Lower lobe of right lung (tissue), 2 donors: ENCODE data around the gene LRRC1. TPM values are rescaled to one million over a fixed set of nuclear protein-coding genes. Genes with fewer than 3 reads are reported as not detected.
A peak's percentile ranks its signal among the peaks of the same experiment; 100 is the strongest.

ENCODE experiments used
- ATAC-seq, 2 donors: fragments of 200-7000 bp; cut with Tn5 transposase; one replicate each; pipeline ENCODE4 v1.9.1; 2020 to 2022; ENCODE audit warnings: mild to moderate bottlenecking in 2 of 2, moderate library complexity in 2 of 2
- DNase-seq: peaks from one replicate; pipeline ENCODE4 v3.0.0-alpha.2; 2020
- H3K27ac ChIP-seq: fragments of 200-600 bp; one replicate; pipeline ENCODE4 v1.8.0; 2022
- H3K27me3 ChIP-seq: fragments of 200-600 bp; one replicate; pipeline ENCODE4 v1.8.0; 2022; ENCODE audit warnings: low read depth
- H3K36me3 ChIP-seq: fragments of 200-600 bp; one replicate; pipeline ENCODE4 v1.8.0; 2022; ENCODE audit warnings: mild to moderate bottlenecking
- H3K4me1 ChIP-seq: fragments of 200-600 bp; one replicate; pipeline ENCODE4 v1.8.0; 2022
- H3K4me3 ChIP-seq: fragments of 200-600 bp; one replicate; pipeline ENCODE4 v1.8.0; 2022; ENCODE audit warnings: mild to moderate bottlenecking
- H3K9me3 ChIP-seq: fragments of 200-600 bp; one replicate; pipeline ENCODE4 v1.8.0; 2022
- CTCF ChIP-seq: fragments of 200-600 bp; IDR thresholded peaks from one replicate; pipeline ENCODE4 v1.8.0; 2022; ENCODE audit warnings: antibody characterized with exemption, mild to moderate bottlenecking
- intact Hi-C: fragments of 100-400 bp; cut with DNase I; formaldehyde crosslinking; loops from one replicate; pipeline ENCODE4 v1.11.0; 2022
- total RNA-seq: library from RNA; stranded (reverse); fragmentation: NEBNext Ultra II Directional; extraction: Animal tissue kit (Norgen Biotek cat#: 25700); gene quantifications from one replicate; pipeline ENCODE4 v1.2.1, GENCODE V29; 2021
- donor health status: DM: no; HTN: yes; CAD: no; lungs with severe emphysema.

The LRRC1 gene
- total RNA-seq, 1 donor from 2014 or later: 13.4 TPM

GRCh38 chr6:53793318-53794136 lies 1.3 kb upstream of the LRRC1 start:
- Histone ChIP-seq H3K4me3 (peak overlapping the region; percentile 89), H3K4me1 (peaks cover 26% of the 10 kb centered on the region), H3K27me3 (no peaks in the 10 kb centered on the region), H3K9me3 (peaks cover 8% of the 10 kb centered on the region), H3K36me3 (no peaks in the 10 kb centered on the region), H3K27ac (peak overlapping the region; percentile 80)
- ATAC-seq: peak; percentile 62 to 78
- intact Hi-C loops: no loop called here
- DNase-seq: peak; percentile 72
- TF ChIP-seq CTCF: no peak

GRCh38 chr6:53794137-53794719 lies 577 bp upstream of the LRRC1 start:
- DNase-seq (peak; percentile 72), ATAC-seq (peak; percentile 76 to 78)
- Histone ChIP-seq H3K4me1 (peaks cover 26% of the 10 kb centered on the region), H3K36me3 (no peaks in the 10 kb centered on the region), H3K4me3 (peak overlapping the region; percentile 89), H3K27ac (peak overlapping the region; percentile 80), H3K9me3 (peaks cover under 1% of the 10 kb centered on the region), H3K27me3 (no peaks in the 10 kb centered on the region)
- intact Hi-C loops: no loop called here
- peak; percentile 31 for TF ChIP-seq CTCF

GRCh38 chr6:53795340-53795701 lies 516 bp downstream of the LRRC1 start:
- H3K4me3 ChIP-seq: peak overlapping the region; percentile 89
- no peaks in the 10 kb centered on the region for H3K36me3 ChIP-seq
- H3K27me3 ChIP-seq: no peaks in the 10 kb centered on the region
- DNase-seq (no peak), ATAC-seq (peak; percentile 44 to 54)
- H3K4me1 ChIP-seq: peaks cover 26% of the 10 kb centered on the region
- intact Hi-C loops: no loop called here
- H3K27ac ChIP-seq: peak overlapping the region; percentile 80
- no peak for TF ChIP-seq CTCF
- H3K9me3 ChIP-seq: no peaks in the 10 kb centered on the region

- Histone ChIP-seq H3K4me1 (peaks cover 26% of the 10 kb centered on the region), H3K36me3 (no peaks in the 10 kb centered on the region), H3K9me3 (no peaks in the 10 kb centered on the region), H3K27ac (peak overlapping the region; percentile 80), H3K4me3 (peak overlapping the region; percentile 89), H3K27me3 (no peaks in the 10 kb centered on the region)
- DNase-seq: peak; percentile 62
- peak; percentile 25 to 43 for ATAC-seq
- intact Hi-C loops: no loop called here
- TF ChIP-seq CTCF: no peak
These were observed 1.1 kb downstream of the LRRC1 start for GRCh38 chr6:53795702-53796450.

- no peaks in the 10 kb centered on the region for H3K36me3 ChIP-seq
- intact Hi-C loops: no loop called here
- H3K9me3 ChIP-seq: no peaks in the 10 kb centered on the region
- H3K27me3 ChIP-seq: no peaks in the 10 kb centered on the region
- DNase-seq (no peak), ATAC-seq (no peak)
- TF ChIP-seq CTCF: no peak
- H3K27ac ChIP-seq: peak overlapping the region; percentile 80
- peak overlapping the region; percentile 89 for H3K4me3 ChIP-seq
- peaks cover 26% of the 10 kb centered on the region for H3K4me1 ChIP-seq
These were observed 1.6 kb downstream of the LRRC1 start for GRCh38 chr6:53796451-53796780.
